GM23338 (cell line): Measurements from ENCODE around the gene FOXF1.

Experiments used
- CREB1 ChIP-seq: fragments of 250-450 bp; sonication (Bioruptor Pico); IDR thresholded peaks from 2 replicates; pipeline ENCODE4 v1.5.0; 2020; ENCODE audit warnings: low read depth, mild to moderate bottlenecking, moderate library complexity
- EZH2 ChIP-seq: fragments of 200-600 bp; sonication (generic); IDR thresholded peaks from one replicate; pipeline ENCODE4 v1.8.0; 2017; ENCODE audit warnings: antibody characterized with exemption, mild to moderate bottlenecking, low read depth; ENCODE audit not compliant: unreplicated experiment
- EZH2phosphoT487 ChIP-seq: fragments of 200-600 bp; sonication (generic); IDR thresholded peaks from one replicate; pipeline ENCODE4 v1.8.1; 2018; ENCODE audit warnings: antibody characterized with exemption; ENCODE audit not compliant: unreplicated experiment
- JUNB ChIP-seq: IDR thresholded peaks from one replicate; pipeline ENCODE4 v1.6.1; 2016; ENCODE audit warnings: antibody characterized with exemption; ENCODE audit not compliant: unreplicated experiment
- POLR2AphosphoS5 ChIP-seq: IDR thresholded peaks from 2 replicates; pipeline ENCODE4 v1.6.1; 2016; ENCODE audit warnings: antibody characterized with exemption, low read depth
- STAT1 ChIP-seq: IDR thresholded peaks from one replicate; pipeline ENCODE4 v1.6.1; 2016; ENCODE audit warnings: antibody characterized with exemption; ENCODE audit not compliant: unreplicated experiment
- ZNF114 ChIP-seq: fragments of 250-450 bp; sonication (Bioruptor Pico); IDR thresholded peaks from 2 replicates; pipeline ENCODE4 v1.5.0; 2020; ENCODE audit warnings: mild to moderate bottlenecking, moderate library complexity
- ZNF331 ChIP-seq: fragments of 250-450 bp; sonication (Bioruptor Pico); IDR thresholded peaks from 2 replicates; pipeline ENCODE4 v1.5.0; 2020; ENCODE audit warnings: low read depth, mild to moderate bottlenecking, moderate library complexity
- TF ChIP-seq, protein P1 (sequence below): IDR thresholded peaks from one replicate; pipeline ENCODE4 v1.6.1; 2018; ENCODE audit warnings: antibody characterized with exemption; ENCODE audit not compliant: unreplicated experiment
- TF ChIP-seq, protein P2 (sequence below), 2 experiments: fragments of 200-600 bp in 1 of 2; sonication (generic) in 1 of 2; conservative IDR thresholded peaks; 2 replicates each; pipeline versions ENCODE4 v1.5.1 to v1.6.1; 2016 to 2017; ENCODE audit warnings: antibody characterized with exemption in 2 of 2, low read depth in 2 of 2, mild to moderate bottlenecking in 2 of 2, moderate library complexity in 1 of 2

DNA sequence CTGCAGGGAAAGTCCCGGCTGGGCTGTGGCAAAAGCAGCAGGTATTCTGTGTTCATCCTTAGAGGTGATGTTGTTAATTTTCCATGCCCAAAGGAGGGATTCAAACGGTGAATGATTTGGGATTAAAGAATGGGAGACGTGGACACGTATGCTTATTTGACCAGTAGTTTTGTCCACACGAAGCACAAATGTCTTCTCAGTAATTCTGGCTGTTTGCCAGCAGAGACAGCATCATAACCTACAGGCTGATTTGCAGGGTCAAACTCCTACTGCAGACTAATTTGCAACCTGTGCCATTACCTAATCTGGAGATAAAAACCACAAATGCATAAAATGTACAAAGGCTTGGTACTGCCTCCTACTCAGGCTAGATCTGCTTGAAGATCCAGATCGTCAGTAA, 30.6 kb downstream of the FOXF1 start:
- TF ChIP-seq EZH2 (no peak), ZNF114 (CRISPR knock-in tag) (no peak), POLR2AphosphoS5 (no peak), EZH2phosphoT487 (no peak), ZNF331 (no peak), JUNB (no peak), CREB1 (CRISPR knock-in tag) (no peak), STAT1 (no peak)
- TF ChIP-seq, protein P1, sequence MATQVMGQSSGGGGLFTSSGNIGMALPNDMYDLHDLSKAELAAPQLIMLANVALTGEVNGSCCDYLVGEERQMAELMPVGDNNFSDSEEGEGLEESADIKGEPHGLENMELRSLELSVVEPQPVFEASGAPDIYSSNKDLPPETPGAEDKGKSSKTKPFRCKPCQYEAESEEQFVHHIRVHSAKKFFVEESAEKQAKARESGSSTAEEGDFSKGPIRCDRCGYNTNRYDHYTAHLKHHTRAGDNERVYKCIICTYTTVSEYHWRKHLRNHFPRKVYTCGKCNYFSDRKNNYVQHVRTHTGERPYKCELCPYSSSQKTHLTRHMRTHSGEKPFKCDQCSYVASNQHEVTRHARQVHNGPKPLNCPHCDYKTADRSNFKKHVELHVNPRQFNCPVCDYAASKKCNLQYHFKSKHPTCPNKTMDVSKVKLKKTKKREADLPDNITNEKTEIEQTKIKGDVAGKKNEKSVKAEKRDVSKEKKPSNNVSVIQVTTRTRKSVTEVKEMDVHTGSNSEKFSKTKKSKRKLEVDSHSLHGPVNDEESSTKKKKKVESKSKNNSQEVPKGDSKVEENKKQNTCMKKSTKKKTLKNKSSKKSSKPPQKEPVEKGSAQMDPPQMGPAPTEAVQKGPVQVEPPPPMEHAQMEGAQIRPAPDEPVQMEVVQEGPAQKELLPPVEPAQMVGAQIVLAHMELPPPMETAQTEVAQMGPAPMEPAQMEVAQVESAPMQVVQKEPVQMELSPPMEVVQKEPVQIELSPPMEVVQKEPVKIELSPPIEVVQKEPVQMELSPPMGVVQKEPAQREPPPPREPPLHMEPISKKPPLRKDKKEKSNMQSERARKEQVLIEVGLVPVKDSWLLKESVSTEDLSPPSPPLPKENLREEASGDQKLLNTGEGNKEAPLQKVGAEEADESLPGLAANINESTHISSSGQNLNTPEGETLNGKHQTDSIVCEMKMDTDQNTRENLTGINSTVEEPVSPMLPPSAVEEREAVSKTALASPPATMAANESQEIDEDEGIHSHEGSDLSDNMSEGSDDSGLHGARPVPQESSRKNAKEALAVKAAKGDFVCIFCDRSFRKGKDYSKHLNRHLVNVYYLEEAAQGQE, result no peak
- TF ChIP-seq, protein P2, sequence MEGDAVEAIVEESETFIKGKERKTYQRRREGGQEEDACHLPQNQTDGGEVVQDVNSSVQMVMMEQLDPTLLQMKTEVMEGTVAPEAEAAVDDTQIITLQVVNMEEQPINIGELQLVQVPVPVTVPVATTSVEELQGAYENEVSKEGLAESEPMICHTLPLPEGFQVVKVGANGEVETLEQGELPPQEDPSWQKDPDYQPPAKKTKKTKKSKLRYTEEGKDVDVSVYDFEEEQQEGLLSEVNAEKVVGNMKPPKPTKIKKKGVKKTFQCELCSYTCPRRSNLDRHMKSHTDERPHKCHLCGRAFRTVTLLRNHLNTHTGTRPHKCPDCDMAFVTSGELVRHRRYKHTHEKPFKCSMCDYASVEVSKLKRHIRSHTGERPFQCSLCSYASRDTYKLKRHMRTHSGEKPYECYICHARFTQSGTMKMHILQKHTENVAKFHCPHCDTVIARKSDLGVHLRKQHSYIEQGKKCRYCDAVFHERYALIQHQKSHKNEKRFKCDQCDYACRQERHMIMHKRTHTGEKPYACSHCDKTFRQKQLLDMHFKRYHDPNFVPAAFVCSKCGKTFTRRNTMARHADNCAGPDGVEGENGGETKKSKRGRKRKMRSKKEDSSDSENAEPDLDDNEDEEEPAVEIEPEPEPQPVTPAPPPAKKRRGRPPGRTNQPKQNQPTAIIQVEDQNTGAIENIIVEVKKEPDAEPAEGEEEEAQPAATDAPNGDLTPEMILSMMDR (conservative IDR thresholded peaks at IDR 0.05; ENCODE audit: low read depth in 2 of 2), result no peak
